Caco-2 (cell line): ENCODE results near the gene METAP1. TPM values are rescaled to one million over a fixed set of nuclear protein-coding genes. Genes with fewer than 3 reads are reported as not detected.
A peak's percentile ranks its signal among the peaks of the same experiment; 100 is the strongest.

Source experiments
- BruUV-seq: library from RNA; stranded (reverse); fragments of 400-500 nt; replicated peaks from 2 replicates; lab custom pipeline; 2021; lab: Mats Ljungman, UMichigan
- CTCF ChIA-PET: fragments of 300-600 bp; sonication (Branson Sonifier 250); formaldehyde crosslinking; loops from one replicate; lab custom pipeline; 2022; ENCODE audit warnings: antibody characterized with exemption; lab: Charles Lee
- POLR2A ChIA-PET: fragments of 300-600 bp; sonication (Branson Sonifier 250); formaldehyde crosslinking; loops from one replicate; lab custom pipeline; 2022; ENCODE audit warnings: antibody characterized with exemption; lab: Charles Lee
- DNase-seq, 2 experiments: peaks; one replicate each; pipeline versions ENCODE4 v3.0.0 to v3.0.0-alpha.2; 2020 to 2022
- H3K27me3 ChIP-seq: replicated peaks from 2 replicates; pipeline ENCODE4 v1.6.0; 2011; ENCODE audit warnings: low read length; ENCODE audit not compliant: control insufficient read depth, insufficient read depth
- H3K36me3 ChIP-seq: 2 replicates; pipeline ENCODE4 v1.5.1; 2011; ENCODE audit warnings: low read length; ENCODE audit not compliant: control insufficient read depth, insufficient read depth
- H3K4me1 ChIP-seq: fragments of 250-450 bp; sonication (Bioruptor Pico); 2 replicates; pipeline ENCODE4 v1.5.1; 2020; ENCODE audit warnings: mild to moderate bottlenecking
- H3K4me3 ChIP-seq: 2 replicates; pipeline ENCODE4 v1.5.1; 2011; ENCODE audit warnings: low read depth, mild to moderate bottlenecking, control low read depth, low read length
- H3K9me3 ChIP-seq: fragments of 250-450 bp; sonication (Bioruptor Pico); 2 replicates; pipeline ENCODE4 v1.5.1; 2020; ENCODE audit warnings: mild to moderate bottlenecking, moderate library complexity
- H3K27ac Mint-ChIP-seq: one replicate; pipeline ENCODE4 v1.8.0; 2022; ENCODE audit warnings: mixed read lengths; ENCODE audit not compliant: unreplicated experiment
- H3K27me3 Mint-ChIP-seq: one replicate; pipeline ENCODE4 v1.8.0; 2022; ENCODE audit warnings: mixed read lengths; ENCODE audit not compliant: insufficient read depth, unreplicated experiment
- H3K36me3 Mint-ChIP-seq: one replicate; pipeline ENCODE4 v1.8.0; 2022; ENCODE audit warnings: mild to moderate bottlenecking, mixed read lengths; ENCODE audit not compliant: insufficient read depth, unreplicated experiment
- H3K4me1 Mint-ChIP-seq: one replicate; pipeline ENCODE4 v1.8.0; 2022; ENCODE audit warnings: low read depth, mixed read lengths; ENCODE audit not compliant: unreplicated experiment
- H3K4me3 Mint-ChIP-seq: one replicate; pipeline ENCODE4 v1.8.0; 2022; ENCODE audit warnings: mild to moderate bottlenecking, moderate library complexity, mixed read lengths; ENCODE audit not compliant: unreplicated experiment
- H3K9me3 Mint-ChIP-seq: one replicate; pipeline ENCODE4 v1.8.0; 2022; ENCODE audit warnings: mixed read lengths; ENCODE audit not compliant: unreplicated experiment
- CTCF ChIP-seq, 2 experiments: fragments of 200-600 bp in 1 of 2; IDR thresholded peaks; 1 replicate in 1 of 2; 2 replicates in 1 of 2; pipeline versions ENCODE4 v1.5.1 to v1.8.0; 2011 to 2022; ENCODE audit warnings: antibody characterized with exemption in 1 of 2, control low read depth in 1 of 2, inconsistent platforms in 1 of 2, low read depth in 1 of 2, low read length in 1 of 2, mild to moderate bottlenecking in 1 of 2, moderate library complexity in 1 of 2; ENCODE audit not compliant: insufficient read depth in 1 of 2, severe bottlenecking in 1 of 2, unreplicated experiment in 1 of 2
- intact Hi-C: fragments of 100-400 bp; cut with micrococcal nuclease; formaldehyde crosslinking; loops from one replicate; pipeline ENCODE4 v1.10.0; 2022; ENCODE audit not compliant: unreplicated experiment
- total RNA-seq: library from RNA; stranded (reverse); gene quantifications from 2 replicates; pipeline ENCODE4 v1.2.3, GENCODE V29; 2022

The METAP1 gene
- total RNA-seq, 1 experiment from 2014 or later = 83.0 TPM

DNA sequence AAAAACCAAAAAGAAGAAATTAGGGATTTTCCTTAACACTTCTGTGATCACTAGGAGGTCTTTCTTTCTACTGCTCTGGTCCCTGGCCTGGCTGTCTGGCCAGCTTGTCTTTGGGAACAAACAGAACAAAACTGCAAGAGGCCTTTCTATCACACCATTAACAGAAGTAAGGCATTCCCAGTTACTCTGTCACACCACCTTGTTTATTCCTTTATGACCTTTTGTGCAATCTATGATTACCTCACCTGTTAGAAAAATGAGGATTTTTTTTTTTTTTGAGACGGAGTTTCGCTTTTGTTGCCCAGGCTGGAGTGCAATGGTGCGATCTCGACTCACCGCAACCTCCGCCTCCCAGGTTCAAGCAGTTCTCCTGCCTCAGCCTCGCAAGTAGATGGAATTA, 3.0 kb downstream of the METAP1 start:
- Mint-ChIP-seq H3K4me1 (peaks cover 27% of the 10 kb centered on the region), H3K36me3 (no peaks in the 10 kb centered on the region), H3K4me3 (no peak overlapping the region), H3K27me3 (no peaks in the 10 kb centered on the region), H3K27ac (peak overlapping the region; percentile 20), H3K9me3 (no peaks in the 10 kb centered on the region)
- no TSS peak for BruUV-seq
- POLR2A ChIA-PET = no interaction called here
- H3K4me3 ChIP-seq = no peak overlapping the region
- intact Hi-C loops = loop anchor here (5.0 kb wide), 2 partner anchors 251 to 856 kb away; partner anchors contain the start of gene STPG2
- H3K4me1 ChIP-seq = peaks cover 26% of the 10 kb centered on the region
- H3K27me3 ChIP-seq = no peaks in the 10 kb centered on the region
- no peak for TF ChIP-seq CTCF (IDR thresholded peaks at IDR 0.05; ENCODE audit: insufficient read depth in 1 of 2, low read depth in 1 of 2, low read length in 1 of 2, severe bottlenecking in 1 of 2, unreplicated experiment in 1 of 2)
- CTCF ChIA-PET = interaction anchor here (1.0 kb wide), 1 partner anchor 57 kb away, joined by 3 read pairs; no protein-coding TSS in a partner anchor
- H3K9me3 ChIP-seq = no peaks in the 10 kb centered on the region
- DNase-seq = no peak
- no peaks in the 10 kb centered on the region for H3K36me3 ChIP-seq

GRCh38 chr4:99002279-99002678, 6.8 kb downstream of the METAP1 start:
- ChIA-PET POLR2A (no interaction called here), CTCF (no interaction called here)
- no peak overlapping the region for H3K4me3 ChIP-seq
- Mint-ChIP-seq H3K9me3 (no peaks in the 10 kb centered on the region), H3K36me3 (peaks cover 13% of the 10 kb centered on the region), H3K4me1 (peaks cover 19% of the 10 kb centered on the region), H3K27me3 (no peaks in the 10 kb centered on the region), H3K4me3 (no peak overlapping the region), H3K27ac (no peak overlapping the region)
- H3K27me3 ChIP-seq = no peaks in the 10 kb centered on the region
- no peaks in the 10 kb centered on the region for H3K36me3 ChIP-seq
- TF ChIP-seq CTCF (IDR thresholded peaks at IDR 0.05; ENCODE audit: insufficient read depth in 1 of 2, low read depth in 1 of 2, low read length in 1 of 2, severe bottlenecking in 1 of 2, unreplicated experiment in 1 of 2) = no peak
- peaks cover 23% of the 10 kb centered on the region for H3K4me1 ChIP-seq
- intact Hi-C loops = no loop called here
- no peaks in the 10 kb centered on the region for H3K9me3 ChIP-seq
- no peak for DNase-seq
- BruUV-seq = no TSS peak

- H3K27me3 ChIP-seq = no peaks in the 10 kb centered on the region
- no peak overlapping the region for H3K4me3 ChIP-seq
- Mint-ChIP-seq H3K36me3 (peaks cover 27% of the 10 kb centered on the region), H3K4me1 (peaks cover 7% of the 10 kb centered on the region), H3K27ac (no peak overlapping the region), H3K4me3 (no peak overlapping the region), H3K27me3 (no peaks in the 10 kb centered on the region), H3K9me3 (no peaks in the 10 kb centered on the region)
- peaks cover 2% of the 10 kb centered on the region for H3K4me1 ChIP-seq
- CTCF ChIA-PET = interaction anchor here (1.0 kb wide), 1 partner anchor 13 kb away, joined by 5 read pairs; the partner anchor contains the start of gene METAP1
- H3K9me3 ChIP-seq = peaks cover 9% of the 10 kb centered on the region
- TF ChIP-seq CTCF (IDR thresholded peaks at IDR 0.05; ENCODE audit: insufficient read depth in 1 of 2, low read depth in 1 of 2, low read length in 1 of 2, severe bottlenecking in 1 of 2, unreplicated experiment in 1 of 2) = no peak
- intact Hi-C loops = no loop called here
- no peak for DNase-seq
- POLR2A ChIA-PET = no interaction called here
- no peaks in the 10 kb centered on the region; the same call in 1 of the 2 replicates for H3K36me3 ChIP-seq
- BruUV-seq = no TSS peak
These were observed 12.5 kb downstream of the METAP1 start for GRCh38 chr4:99008051-99008450.
